Brain microvascular endothelial cell (primary cell): ENCODE results near the gene REN.

Experiments
- DNase-seq: peaks from one replicate; pipeline ENCODE4 v3.0.0-alpha.2; 2020
- H3K27ac ChIP-seq: fragments of 250-450 bp; sonication (Bioruptor Pico); 2 replicates; pipeline ENCODE4 v1.5.1; 2020; ENCODE audit warnings: mild to moderate bottlenecking, moderate library complexity
- H3K27me3 ChIP-seq: fragments of 250-450 bp; sonication (Bioruptor Pico); replicated peaks from 2 replicates; pipeline ENCODE4 v1.5.1; 2020; ENCODE audit warnings: mild to moderate bottlenecking
- H3K36me3 ChIP-seq: fragments of 250-450 bp; sonication (Bioruptor Pico); replicated peaks from 2 replicates; pipeline ENCODE4 v1.5.1; 2020; ENCODE audit warnings: mild to moderate bottlenecking
- H3K4me3 ChIP-seq: 2 replicates; pipeline ENCODE4 v1.5.1; 2011; ENCODE audit warnings: low read depth, mild to moderate bottlenecking, control low read depth, low read length, moderate library complexity
- CTCF ChIP-seq: IDR thresholded peaks from 2 replicates; pipeline ENCODE4 v1.5.1; 2011; ENCODE audit warnings: low read depth, mild to moderate bottlenecking, moderate library complexity, low read length, control low read depth, inconsistent platforms; ENCODE audit errors: missing control alignments
- in situ Hi-C: cut with HindIII; loops from 2 replicates; pipeline ENCODE4 v1.10.0; 2017; ENCODE audit warnings: low sequenced_read_pairs, low pct_ligation_motif_present

The REN gene

GRCh38 chr1:204115116-204115515 lies 51.0 kb downstream of the REN start:
- Histone ChIP-seq H3K4me3 (no peak overlapping the region), H3K36me3 (peaks cover 2% of the 10 kb centered on the region), H3K27ac (no peak overlapping the region), H3K27me3 (no peaks in the 10 kb centered on the region)
- no peak for TF ChIP-seq CTCF
- no peak for DNase-seq
- in situ Hi-C loops, result no loop called here

- no peaks in the 10 kb centered on the region for H3K27me3 ChIP-seq
- no peak for DNase-seq
- H3K36me3 ChIP-seq, result peaks cover 2% of the 10 kb centered on the region
- H3K4me3 ChIP-seq, result no peak overlapping the region
- TF ChIP-seq CTCF, result no peak
- in situ Hi-C loops, result no loop called here
- no peak overlapping the region for H3K27ac ChIP-seq
Measured at GRCh38 chr1:204114606-204115005, 51.5 kb downstream of the REN start.

- in situ Hi-C loops, result no loop called here
- H3K4me3 ChIP-seq, result no peak overlapping the region
- H3K27me3 ChIP-seq, result no peaks in the 10 kb centered on the region
- H3K27ac ChIP-seq, result no peak overlapping the region
- no peak for DNase-seq
- peaks cover 2% of the 10 kb centered on the region for H3K36me3 ChIP-seq
- TF ChIP-seq CTCF, result no peak
Measured at GRCh38 chr1:204113896-204114295, 52.2 kb downstream of the REN start.

GRCh38 chr1:204112876-204113730 lies 53.0 kb downstream of the REN start:
- Histone ChIP-seq H3K36me3 (no peaks in the 10 kb centered on the region), H3K27me3 (no peaks in the 10 kb centered on the region), H3K4me3 (no peak overlapping the region), H3K27ac (no peak overlapping the region)
- no peak for DNase-seq
- TF ChIP-seq CTCF, result no peak
- in situ Hi-C loops, result no loop called here

GRCh38 chr1:204110894-204111633 lies 55.1 kb downstream of the REN start:
- in situ Hi-C loops, result no loop called here
- no peak for DNase-seq

More at GRCh38 chr1:204110894-204111633, 55.1 kb downstream of the REN start:
- H3K27ac ChIP-seq, result no peak overlapping the region
- H3K27me3 ChIP-seq, result no peaks in the 10 kb centered on the region
- H3K4me3 ChIP-seq, result no peak overlapping the region
- no peak for TF ChIP-seq CTCF
- H3K36me3 ChIP-seq, result no peaks in the 10 kb centered on the region
